ENCODE results near the gene FAM151B.
"Not testable (repeated sequence)": the region's sequence is repeated elsewhere in the genome, so short reads cannot be mapped to it uniquely, and the experiment has no call there.

Gene FAM151B

DNA sequence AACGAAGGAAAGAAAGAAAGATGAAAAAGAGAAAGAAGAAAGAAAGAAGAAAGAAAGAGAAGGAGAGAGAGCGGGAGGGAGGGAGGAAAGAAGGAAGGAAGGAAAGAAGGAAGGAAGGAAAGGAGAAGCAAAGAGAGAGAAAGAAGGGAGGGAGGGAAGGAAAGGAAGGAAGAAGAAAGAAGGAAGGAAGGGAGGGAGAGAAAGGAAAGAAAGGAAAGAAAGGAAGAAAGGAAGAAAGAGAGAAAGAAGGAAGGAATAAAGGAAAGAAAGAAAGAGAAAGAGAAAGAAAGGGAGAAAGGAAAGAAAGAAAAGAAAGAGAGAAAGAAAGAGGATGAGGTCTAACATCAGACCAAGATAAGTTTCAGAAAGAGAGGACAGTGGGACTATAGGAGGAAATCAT is 91.2 kb downstream of the FAM151B start:
- no peak for TF ChIP-seq CTCF (conservative IDR thresholded peaks at IDR 0.05; ENCODE audit: control insufficient read depth, insufficient read depth, low read depth, low read length)
- no peak for DNase-seq (ENCODE audit: low read depth)
- H3K4me3 ChIP-seq (ENCODE audit: control insufficient read depth, low read depth, low read length): no peak overlapping the region

DNA sequence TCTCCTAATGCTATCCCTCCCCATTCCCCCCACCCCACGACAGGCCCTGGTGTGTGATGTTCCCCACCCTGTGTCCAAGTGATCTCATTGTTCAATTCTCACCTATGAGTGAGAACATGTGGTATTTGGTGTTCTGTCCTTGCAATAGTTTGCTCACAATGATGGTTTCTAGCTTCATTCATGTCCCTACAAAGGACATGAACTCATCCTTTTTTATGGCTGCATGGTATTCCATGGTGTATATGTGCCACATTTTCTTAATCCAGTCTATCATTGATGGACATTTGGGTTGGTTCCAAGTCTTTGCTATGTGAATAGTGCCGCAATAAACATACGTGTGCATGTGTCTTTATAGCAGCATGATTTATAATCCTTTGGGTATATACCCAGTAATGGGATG is 92.4 kb downstream of the FAM151B start:
- not testable (repeated sequence) for DNase-seq (ENCODE audit: low read depth); H3K4me3 ChIP-seq (ENCODE audit: control insufficient read depth, low read depth, low read length)

DNA sequence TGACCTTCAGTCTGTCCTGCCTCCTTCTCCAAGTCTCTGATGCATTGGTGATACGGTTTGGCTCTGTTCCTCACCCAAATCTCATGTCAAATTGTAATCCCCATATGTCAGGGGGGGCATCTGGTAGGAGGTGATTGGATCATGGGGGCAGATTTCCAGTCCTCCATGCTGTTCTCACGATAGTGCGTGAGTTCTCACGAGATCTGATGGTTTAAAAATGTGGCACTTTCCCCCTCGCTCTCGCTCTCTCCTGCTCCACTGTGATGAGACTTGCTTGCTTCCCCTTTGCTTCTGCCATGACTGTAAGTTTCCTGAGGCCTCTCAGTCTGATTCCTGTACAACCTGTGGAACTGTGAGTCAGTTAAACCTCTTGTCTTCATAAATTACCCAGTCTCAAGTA is 96.9 kb downstream of the FAM151B start:
- no peak for DNase-seq (ENCODE audit: low read depth)
- H3K4me3 ChIP-seq (ENCODE audit: control insufficient read depth, low read depth, low read length): no peak overlapping the region
- no peak for TF ChIP-seq CTCF (conservative IDR thresholded peaks at IDR 0.05; ENCODE audit: control insufficient read depth, insufficient read depth, low read depth, low read length)

GRCh38 chr5:80588858-80589540 is 101.1 kb downstream of the FAM151B start:
- H3K4me3 ChIP-seq (ENCODE audit: control insufficient read depth, low read depth, low read length): no peak overlapping the region
- TF ChIP-seq CTCF (conservative IDR thresholded peaks at IDR 0.05; ENCODE audit: control insufficient read depth, insufficient read depth, low read depth, low read length): no peak
- no peak for DNase-seq (ENCODE audit: low read depth)

DNA sequence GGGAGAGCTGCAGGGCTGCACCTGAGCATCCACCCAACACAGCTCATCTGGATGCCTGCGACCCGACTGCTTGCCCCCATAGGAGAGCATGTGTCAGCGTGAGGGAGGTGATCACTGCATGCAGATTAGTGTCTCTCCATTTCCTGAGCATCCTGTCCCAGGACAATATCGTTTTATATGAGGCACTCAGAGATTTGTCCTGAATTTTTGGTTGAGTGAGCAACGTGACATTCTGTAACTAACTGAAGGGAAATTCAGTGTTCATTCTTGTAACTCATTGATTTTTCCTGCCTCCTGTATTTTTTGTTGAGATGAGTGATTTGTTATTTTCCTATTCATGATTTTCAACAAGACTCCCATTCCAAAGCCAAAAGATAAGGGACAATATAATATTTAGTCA is 102.9 kb downstream of the FAM151B start:
- DNase-seq (ENCODE audit: low read depth): no peak
- no peak for TF ChIP-seq CTCF (conservative IDR thresholded peaks at IDR 0.05; ENCODE audit: control insufficient read depth, insufficient read depth, low read depth, low read length)
- H3K4me3 ChIP-seq (ENCODE audit: control insufficient read depth, low read depth, low read length): no peak overlapping the region

DNA sequence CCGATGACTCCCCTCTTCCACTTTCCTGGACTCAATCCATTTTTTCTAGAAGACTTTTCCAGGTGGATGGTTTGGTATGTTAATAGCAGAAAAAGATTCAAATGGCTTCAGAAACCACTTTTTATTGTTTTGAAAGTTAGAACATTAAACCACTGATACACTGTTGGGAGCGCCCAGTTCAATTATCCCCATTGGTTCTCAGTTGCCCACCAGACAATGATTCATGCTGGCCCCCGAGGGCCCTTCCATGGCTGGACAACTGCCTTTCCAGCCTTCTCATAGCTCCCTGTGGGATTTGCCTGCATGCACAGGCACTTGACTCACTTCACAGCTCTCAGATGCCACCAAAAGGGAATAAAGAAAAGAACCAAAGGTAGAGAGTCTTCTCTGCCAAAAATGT is 103.5 kb downstream of the FAM151B start:
- H3K4me3 ChIP-seq (ENCODE audit: control insufficient read depth, low read depth, low read length): no peak overlapping the region
- TF ChIP-seq CTCF (conservative IDR thresholded peaks at IDR 0.05; ENCODE audit: control insufficient read depth, insufficient read depth, low read depth, low read length): no peak
- DNase-seq (ENCODE audit: low read depth): peak; percentile 44

GRCh38 chr5:80592105-80592504 is 104.2 kb downstream of the FAM151B start:
- no peak overlapping the region for H3K4me3 ChIP-seq (ENCODE audit: control insufficient read depth, low read depth, low read length)
- no peak for TF ChIP-seq CTCF (conservative IDR thresholded peaks at IDR 0.05; ENCODE audit: control insufficient read depth, insufficient read depth, low read depth, low read length)
- no peak for DNase-seq (ENCODE audit: low read depth)
